Heart left ventricle (tissue), 16 donors: ENCODE results near the gene TTBK1. TPM values are rescaled to one million over a fixed set of nuclear protein-coding genes. Genes with fewer than 3 reads are reported as not detected.
A peak's percentile ranks its signal among the peaks of the same experiment; 100 is the strongest.

ENCODE experiments used
- ATAC-seq, 4 donors: fragments of 200-7000 bp; cut with Tn5 transposase; one replicate each; pipeline ENCODE4 v1.9.1; 2020 to 2022; ENCODE audit warnings: moderate library complexity in 4 of 4, mild to moderate bottlenecking in 3 of 4, moderate number of reproducible peaks in 1 of 4
- DNase-seq, 5 donors: peaks; one replicate each; pipeline ENCODE4 v3.0.0-alpha.2; 2020
- H3K27ac ChIP-seq, 12 donors: fragments of 200-600 bp; sonication (generic) in 4 of 12; one replicate each; pipeline versions ENCODE4 v1.5.0 to v1.8.0; 2016 to 2022; ENCODE audit warnings: mild to moderate bottlenecking in 2 of 12
- H3K27me3 ChIP-seq, 9 donors: fragments of 200-600 bp; sonication (generic) in 2 of 9; one replicate each; pipeline versions ENCODE4 v1.5.1 to v1.8.0; 2016 to 2022; ENCODE audit warnings: mild to moderate bottlenecking in 3 of 9
- H3K36me3 ChIP-seq, 9 donors: fragments of 200-600 bp; sonication (generic) in 2 of 9; one replicate each; pipeline versions ENCODE4 v1.5.0 to v1.8.0; 2018 to 2022; ENCODE audit warnings: mild to moderate bottlenecking in 2 of 9
- H3K4me1 ChIP-seq, 12 donors: fragments of 200-600 bp; sonication (generic) in 4 of 12; one replicate each; pipeline versions ENCODE4 v1.5.0 to v1.8.0; 2016 to 2022; ENCODE audit warnings: mild to moderate bottlenecking in 3 of 12
- H3K4me3 ChIP-seq, 12 donors: fragments of 200-600 bp; sonication (generic) in 4 of 12; one replicate each; pipeline versions ENCODE4 v1.5.0 to v1.8.0; 2017 to 2022; ENCODE audit warnings: mild to moderate bottlenecking in 9 of 12, moderate library complexity in 4 of 12
- H3K9me3 ChIP-seq, 12 donors: fragments of 200-600 bp; sonication (generic) in 4 of 12; one replicate each; pipeline versions ENCODE4 v1.5.0 to v1.8.0; 2016 to 2022; ENCODE audit warnings: mild to moderate bottlenecking in 1 of 12
- CTCF ChIP-seq, 12 donors: fragments of 200-600 bp; sonication (generic) in 4 of 12; IDR thresholded peaks; one replicate each; pipeline versions ENCODE4 v1.5.0 to v1.8.0; 2018 to 2022; ENCODE audit warnings: antibody characterized with exemption in 12 of 12, mild to moderate bottlenecking in 5 of 12
- POLR2A ChIP-seq, 2 donors: fragments of 450-650 bp; IDR thresholded peaks; one replicate each; pipeline ENCODE4 v1.6.1; 2017; ENCODE audit warnings: antibody characterized with exemption in 2 of 2, mild to moderate bottlenecking in 2 of 2, moderate library complexity in 2 of 2
- WGBS, 4 donors: extraction: QIAGEN DNeasy Blood & Tissue Kit in 2 of 4; methylation state at CpG; one replicate each; pipeline versions ENCODE4 v1.1.5 to v1.1.7; 2013 to 2018; 5-methylcytosine and 5-hydroxymethylcytosine counted together
- intact Hi-C, 10 donors: fragments of 100-400 bp; cut with DNase I; formaldehyde crosslinking; loops; one replicate each; pipeline versions ENCODE4 v1.11.1 to v1.14.2; 2022
- polyA plus RNA-seq, 2 donors: library from polyadenylated mRNA; stranded (reverse); fragments of 200-250 nt; gene quantifications; one replicate each; pipeline ENCODE4 v1.2.3, GENCODE V29; 2013
- total RNA-seq, 9 donors: library from RNA; depleted of rRNA in 2 of 9; stranded (reverse); fragments of >200 nt in 2 of 9; fragmentation: NEBNext Ultra II Directional in 3 of 9; extraction: Animal tissue kit (Norgen Biotek cat#: 25700) in 3 of 9; gene quantifications; one replicate each; pipeline versions ENCODE4 v1.1.0 to v1.2.4, GENCODE V29; 2016 to 2023
- donor health status: ischemic (EF 13 %, LVEDD 7.1; RV severe dilation, severe dysfunction).
- donor health status: healthy with polysubstance abuse.
- donor health status: DM: no; HTN: yes; CAD: no.
- donor health status: DM: no; HTN: no; CAD: no.
- donor health status: ischemic (EF 25% LVEDD 6.9; RV normal size, moderate dysfunction).
- donor health status: ischemic (EF 25% LVEDD 5.7; RV mildly dilated, moderate dysfunction).
- donor health status: healthy.
- donor health status: DM: yes; HTN: yes; CAD: no.
- donor health status: ischemic (EF 35%, LVEDD 5.7; RV mildly dilated, moderate dysfunction).
- donor health status: nonischemic (EF 11% LVEDD 7.7; RV severe dilation, severe dysfunction).
- donor health status: DM: yes; HTN: yes; CAD: no.
- donor health status: PGD.
- donor health status: ischemic (EF 29% LVEDD 5.4; RV normal size, mild dysfunction).
- donor health status: nonischemic (EF 23%, LVEDD 6.1; RV moderate dilation, normal function).

Gene TTBK1
- total and polyA plus RNA-seq, 11 donors: 0.04 to 0.52 (median 0.27) TPM

GRCh38 chr6:43334466-43335095 is 91.3 kb downstream of the TTBK1 start:
- Histone ChIP-seq H3K4me3 (no peak overlapping the region), H3K4me1 (peaks cover 0 to 25% (median 6%) of the 10 kb centered on the region in 12 donors), H3K9me3 (no peaks in the 10 kb centered on the region), H3K36me3 (peaks cover 0 to 42% (median 26%) of the 10 kb centered on the region in 9 donors), H3K27ac (no peak overlapping the region), H3K27me3 (no peaks in the 10 kb centered on the region)
- 27 to 36% (median 32%) methylated on average over 2 of the region's 2 CpGs for WGBS, 4 donors
- TF ChIP-seq CTCF (IDR thresholded peaks at IDR 0.05) (peak; percentile 33 to 64 (median 48)), POLR2A (IDR thresholded peaks at IDR 0.05) (no peak)
- intact Hi-C loops: loop anchor here in 7 of 10 donors (2.0 to 5.0 kb wide), 4 partner anchors 67 to 72 kb away; no protein-coding TSS in a partner anchor
- ATAC-seq (peak in 2 of 4 donors; percentile 53), DNase-seq (no peak)

GRCh38 chr6:43335469-43335868 is 92.2 kb downstream of the TTBK1 start:
- 91 to 93% (median 92%) methylated on average over 3 of the region's 3 CpGs for WGBS, 4 donors
- Histone ChIP-seq H3K27ac (peak overlapping the region in 1 of 12 donors; percentile 16), H3K27me3 (no peaks in the 10 kb centered on the region), H3K4me1 (peaks cover 0 to 25% (median 6%) of the 10 kb centered on the region in 12 donors), H3K4me3 (no peak overlapping the region), H3K36me3 (peaks cover 0 to 51% (median 35%) of the 10 kb centered on the region in 9 donors), H3K9me3 (no peaks in the 10 kb centered on the region)
- intact Hi-C loops: loop anchor here in 5 of 10 donors (2.0 to 5.0 kb wide), 3 partner anchors 68 to 73 kb away; no protein-coding TSS in a partner anchor
- no peak for TF ChIP-seq POLR2A (IDR thresholded peaks at IDR 0.05)
- no peak for TF ChIP-seq CTCF (IDR thresholded peaks at IDR 0.05)
- DNase-seq (no peak), ATAC-seq (no peak)

- Histone ChIP-seq H3K4me3 (no peak overlapping the region), H3K4me1 (peaks cover 0 to 24% (median 6%) of the 10 kb centered on the region in 12 donors), H3K9me3 (no peaks in the 10 kb centered on the region), H3K36me3 (peaks cover 0 to 59% (median 40%) of the 10 kb centered on the region in 9 donors), H3K27ac (peak overlapping the region in 4 of 12 donors; percentile 16 to 28 (median 19)), H3K27me3 (no peaks in the 10 kb centered on the region)
- intact Hi-C loops: loop anchor here in 1 of 10 donors (5.0 kb wide), 1 partner anchor 69 kb away; no protein-coding TSS in a partner anchor
- WGBS, 4 donors: 33 to 48% (median 41%) methylated on average over 3 of the region's 3 CpGs
- no peak for DNase-seq
- ATAC-seq: no peak
- TF ChIP-seq POLR2A (IDR thresholded peaks at IDR 0.05) (no peak), CTCF (IDR thresholded peaks at IDR 0.05) (no peak)
These were observed 93.1 kb downstream of the TTBK1 start for GRCh38 chr6:43336382-43336781.

Other genes with a start within 250 kb of the TTBK1 start
- 10 to 100 TPM; 24.5 to 46.2 (median 32.1) TPM for gene MEA1, start 229.5 kb upstream of the TTBK1 start, total RNA-seq
- 10 to 100 TPM; 49.7 to 56.7 TPM for gene MEA1, start 229.5 kb upstream of the TTBK1 start, polyA plus RNA-seq
- gene KLHDC3, start 229.2 kb upstream of the TTBK1 start, total RNA-seq: 100 to 1,000 TPM in 5 of 9 donors, 10 to 100 TPM in 4; 79.4 to 180 (median 102) TPM
- gene KLHDC3, start 229.2 kb upstream of the TTBK1 start, polyA plus RNA-seq: 100 to 1,000 TPM; 112 to 147 TPM
- gene RRP36, start 221.9 kb upstream of the TTBK1 start, total RNA-seq: 10 to 100 TPM; 22.7 to 36.5 (median 32.3) TPM
- 10 to 100 TPM; 18.7 to 53.4 TPM for gene RRP36, start 221.9 kb upstream of the TTBK1 start, polyA plus RNA-seq
- 10 to 100 TPM in 2 of 9 donors, 1 to 10 TPM in 7; 5.6 to 13.2 (median 7.9) TPM for gene CUL7, start 189.6 kb upstream of the TTBK1 start, total RNA-seq
- 1 to 10 TPM; 3.5 to 6.1 TPM for gene CUL7, start 189.6 kb upstream of the TTBK1 start, polyA plus RNA-seq
- 10 to 100 TPM; 54.0 to 98.5 (median 83.1) TPM for gene MRPL2, start 184.0 kb upstream of the TTBK1 start, total RNA-seq
- 100 to 1,000 TPM; 119 to 142 TPM for gene MRPL2, start 184.0 kb upstream of the TTBK1 start, polyA plus RNA-seq
- gene KLC4, start 183.8 kb upstream of the TTBK1 start, total RNA-seq: 10 to 100 TPM; 18.8 to 35.4 (median 26.9) TPM
- gene KLC4, start 183.8 kb upstream of the TTBK1 start, polyA plus RNA-seq: 10 to 100 TPM; 23.5 to 30.0 TPM
- gene PTK7, start 167.2 kb upstream of the TTBK1 start, total RNA-seq: 10 to 100 TPM in 1 of 9 donors, 1 to 10 TPM in 8; 1.4 to 10.4 (median 1.9) TPM
- 1 to 10 TPM; 1.8 to 4.8 TPM for gene PTK7, start 167.2 kb upstream of the TTBK1 start, polyA plus RNA-seq
- gene SRF, start 72.2 kb upstream of the TTBK1 start, total RNA-seq: 10 to 100 TPM; 49.8 to 94.4 (median 73.3) TPM
- 10 to 100 TPM; 43.5 to 90.6 TPM for gene SRF, start 72.2 kb upstream of the TTBK1 start, polyA plus RNA-seq
- 10 to 100 TPM in 8 of 9 donors, 1 to 10 TPM in 1; 6.5 to 22.3 (median 12.5) TPM for gene CUL9, start 61.3 kb upstream of the TTBK1 start, total RNA-seq
- gene CUL9, start 61.3 kb upstream of the TTBK1 start, polyA plus RNA-seq: 10 to 100 TPM in 1 of 2 donors, 1 to 10 TPM in 1; 7.5 to 17.0 TPM
- 10 to 100 TPM; 18.9 to 63.7 (median 25.7) TPM for gene DNPH1, start 14.0 kb upstream of the TTBK1 start, total RNA-seq
- gene DNPH1, start 14.0 kb upstream of the TTBK1 start, polyA plus RNA-seq: 10 to 100 TPM; 37.9 to 45.5 TPM
- gene SLC22A7, start 54.8 kb downstream of the TTBK1 start, total RNA-seq: under 1 TPM in 4 of 9 donors, not detected in 5; 0.12 to 0.32 (median 0.14) TPM
- gene SLC22A7, start 54.8 kb downstream of the TTBK1 start, polyA plus RNA-seq: under 1 TPM in 1 of 2 donors, not detected in 1; 0.23 TPM
- 10 to 100 TPM in 6 of 9 donors, 1 to 10 TPM in 3; 3.7 to 63.3 (median 20.9) TPM for gene CRIP3, start 65.3 kb downstream of the TTBK1 start, total RNA-seq
- 10 to 100 TPM in 1 of 2 donors, 1 to 10 TPM in 1; 3.6 to 66.7 TPM for gene CRIP3, start 65.3 kb downstream of the TTBK1 start, polyA plus RNA-seq
- gene ZNF318, start 126.2 kb downstream of the TTBK1 start, total RNA-seq: 10 to 100 TPM; 10.5 to 15.7 (median 14.3) TPM
- gene ZNF318, start 126.2 kb downstream of the TTBK1 start, polyA plus RNA-seq: 1 to 10 TPM; 7.3 to 9.2 TPM
- gene ABCC10, start 184.1 kb downstream of the TTBK1 start, total RNA-seq: 10 to 100 TPM in 5 of 9 donors, 1 to 10 TPM in 4; 6.4 to 18.3 (median 10.3) TPM
- gene ABCC10, start 184.1 kb downstream of the TTBK1 start, polyA plus RNA-seq: 10 to 100 TPM in 1 of 2 donors, 1 to 10 TPM in 1; 7.3 to 19.6 TPM
- 1 to 10 TPM in 8 of 9 donors, under 1 TPM in 1; 0.61 to 4.1 (median 2.6) TPM for gene DLK2, start 212.1 kb downstream of the TTBK1 start, total RNA-seq
- gene DLK2, start 212.1 kb downstream of the TTBK1 start, polyA plus RNA-seq: 1 to 10 TPM; 3.2 to 8.1 TPM
- 10 to 100 TPM; 16.9 to 34.5 (median 19.1) TPM for gene TJAP1, start 234.1 kb downstream of the TTBK1 start, total RNA-seq
- gene TJAP1, start 234.1 kb downstream of the TTBK1 start, polyA plus RNA-seq: 10 to 100 TPM; 16.5 TPM